RWPE2 (cell line): ENCODE data around the gene LRFN5.
"Not testable (repeated sequence)": the region's sequence is repeated elsewhere in the genome, so short reads cannot be mapped to it uniquely, and the experiment has no call there.

Experiments
- ATAC-seq: fragments of 200-7000 bp; cut with Tn5 transposase; 3 replicates; pipeline ENCODE4 v1.9.1; 2021; ENCODE audit warnings: low read depth
- DNase-seq: peaks from one replicate; pipeline ENCODE4 v3.0.0-alpha.2; 2020; ENCODE audit warnings: low spot score
- H3K27ac ChIP-seq: fragments of 450-650 bp; 2 replicates; pipeline ENCODE4 v1.5.1; 2017; ENCODE audit warnings: mild to moderate bottlenecking; ENCODE audit not compliant: poor library complexity, severe bottlenecking
- H3K27me3 ChIP-seq: fragments of 250-450 bp; sonication (Bioruptor Pico); 2 replicates; pipeline ENCODE4 v1.5.1; 2021; ENCODE audit warnings: mild to moderate bottlenecking, moderate library complexity; ENCODE audit not compliant: insufficient read depth, poor library complexity, severe bottlenecking
- H3K36me3 ChIP-seq: fragments of 250-450 bp; sonication (Bioruptor Pico); 2 replicates; pipeline ENCODE4 v1.5.1; 2020; ENCODE audit warnings: low read depth, mild to moderate bottlenecking, moderate library complexity
- H3K4me1 ChIP-seq: fragments of 250-450 bp; sonication (Bioruptor Pico); 2 replicates; pipeline ENCODE4 v1.5.1; 2021; ENCODE audit warnings: mild to moderate bottlenecking, moderate library complexity; ENCODE audit not compliant: insufficient read depth, poor library complexity, severe bottlenecking
- H3K4me3 ChIP-seq: fragments of 250-450 bp; sonication (Bioruptor Pico); 2 replicates; pipeline ENCODE4 v1.5.1; 2021; ENCODE audit warnings: mild to moderate bottlenecking, moderate library complexity; ENCODE audit not compliant: severe bottlenecking
- H3K9me3 ChIP-seq: fragments of 250-450 bp; sonication (Bioruptor Pico); 2 replicates; pipeline ENCODE4 v1.5.1; 2021; ENCODE audit warnings: mild to moderate bottlenecking, moderate library complexity; ENCODE audit not compliant: severe bottlenecking
- TF ChIP-seq, protein P1 (sequence below): fragments of 450-650 bp; IDR thresholded peaks from one replicate; pipeline ENCODE4 v1.5.1; 2017; ENCODE audit warnings: mild to moderate bottlenecking, moderate library complexity; ENCODE audit not compliant: poor library complexity, severe bottlenecking

LRFN5 gene

DNA sequence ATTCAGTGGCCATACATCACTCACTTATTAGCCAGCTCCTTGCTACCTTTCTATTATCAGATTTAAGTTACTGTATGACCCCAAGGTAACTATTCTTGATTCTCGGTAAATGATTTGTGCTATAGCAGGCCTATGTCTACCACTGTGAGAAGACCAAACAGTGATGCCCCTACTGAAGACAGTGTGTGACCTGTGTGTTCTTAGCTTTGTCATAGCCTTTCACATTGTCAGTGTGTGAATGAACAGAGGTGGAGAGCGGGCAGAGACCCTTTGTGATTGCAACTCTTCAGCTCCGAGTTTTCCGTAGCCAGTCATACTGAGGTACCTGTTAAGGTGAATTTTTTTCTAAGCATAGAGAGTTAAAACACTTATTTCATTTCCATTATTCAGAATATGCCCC is 294.0 kb downstream of the LRFN5 start:
- TF ChIP-seq, protein P1, sequence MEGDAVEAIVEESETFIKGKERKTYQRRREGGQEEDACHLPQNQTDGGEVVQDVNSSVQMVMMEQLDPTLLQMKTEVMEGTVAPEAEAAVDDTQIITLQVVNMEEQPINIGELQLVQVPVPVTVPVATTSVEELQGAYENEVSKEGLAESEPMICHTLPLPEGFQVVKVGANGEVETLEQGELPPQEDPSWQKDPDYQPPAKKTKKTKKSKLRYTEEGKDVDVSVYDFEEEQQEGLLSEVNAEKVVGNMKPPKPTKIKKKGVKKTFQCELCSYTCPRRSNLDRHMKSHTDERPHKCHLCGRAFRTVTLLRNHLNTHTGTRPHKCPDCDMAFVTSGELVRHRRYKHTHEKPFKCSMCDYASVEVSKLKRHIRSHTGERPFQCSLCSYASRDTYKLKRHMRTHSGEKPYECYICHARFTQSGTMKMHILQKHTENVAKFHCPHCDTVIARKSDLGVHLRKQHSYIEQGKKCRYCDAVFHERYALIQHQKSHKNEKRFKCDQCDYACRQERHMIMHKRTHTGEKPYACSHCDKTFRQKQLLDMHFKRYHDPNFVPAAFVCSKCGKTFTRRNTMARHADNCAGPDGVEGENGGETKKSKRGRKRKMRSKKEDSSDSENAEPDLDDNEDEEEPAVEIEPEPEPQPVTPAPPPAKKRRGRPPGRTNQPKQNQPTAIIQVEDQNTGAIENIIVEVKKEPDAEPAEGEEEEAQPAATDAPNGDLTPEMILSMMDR = no peak
- Histone ChIP-seq H3K27ac (no peak overlapping the region), H3K4me1 (no peaks in the 10 kb centered on the region), H3K9me3 (no peaks in the 10 kb centered on the region), H3K27me3 (peaks cover 6% of the 10 kb centered on the region), H3K36me3 (no peaks in the 10 kb centered on the region), H3K4me3 (no peak overlapping the region)
- ATAC-seq (no peak), DNase-seq (no peak)

DNA sequence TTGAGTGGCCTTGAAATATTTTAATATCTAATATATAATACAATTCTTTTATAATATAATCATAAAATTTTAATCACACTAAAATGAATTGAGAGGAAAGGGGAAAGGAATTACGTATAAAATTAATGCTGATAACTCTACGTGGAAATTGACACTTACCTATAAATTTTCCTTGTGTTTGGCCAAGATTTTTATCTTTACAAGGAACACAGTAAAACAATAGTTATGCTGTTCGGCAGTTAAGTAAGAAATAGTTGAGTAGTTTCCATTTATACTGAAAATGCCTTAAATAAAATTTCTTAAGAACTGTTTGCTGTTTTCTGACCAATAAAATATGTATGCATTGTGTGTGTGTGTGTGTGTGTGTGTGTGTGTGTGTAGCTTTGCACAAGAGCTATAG is 294.4 kb downstream of the LRFN5 start:
- Histone ChIP-seq H3K4me1 (no peaks in the 10 kb centered on the region), H3K27me3 (peaks cover 6% of the 10 kb centered on the region), H3K27ac (no peak overlapping the region), H3K4me3 (no peak overlapping the region), H3K36me3 (no peaks in the 10 kb centered on the region), H3K9me3 (no peaks in the 10 kb centered on the region)
- DNase-seq = no peak
- TF ChIP-seq, protein P1 = no peak
- ATAC-seq = no peak

DNA sequence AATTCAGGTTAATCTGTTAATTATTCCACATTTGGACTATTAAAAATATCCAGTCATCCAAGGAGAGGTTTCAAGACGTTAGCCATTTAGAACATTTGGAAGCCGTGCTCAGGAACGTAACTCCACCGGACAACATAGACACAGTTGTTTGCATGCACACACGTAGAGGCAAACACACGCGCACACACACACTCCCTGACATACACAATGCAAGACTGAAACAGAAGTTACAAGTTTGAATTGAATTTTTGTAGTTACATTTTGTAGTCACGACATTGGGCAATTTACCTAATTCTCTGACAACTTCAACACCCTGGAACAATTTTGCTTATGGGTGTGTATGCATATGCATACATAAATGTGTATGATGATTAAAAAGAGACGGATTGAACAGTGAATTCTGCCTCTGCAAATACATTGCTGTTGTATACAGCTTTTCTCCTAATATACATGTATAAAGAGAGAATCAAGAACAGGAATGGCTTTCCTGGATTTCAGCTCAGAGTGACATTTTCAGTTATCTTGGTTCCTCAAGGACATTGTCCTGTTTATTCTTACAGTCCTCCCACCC is 298.8 kb downstream of the LRFN5 start:
- DNase-seq (no peak), ATAC-seq (no peak)
- Histone ChIP-seq H3K27ac (no peak overlapping the region), H3K36me3 (no peaks in the 10 kb centered on the region), H3K9me3 (no peaks in the 10 kb centered on the region), H3K27me3 (peaks cover 3% of the 10 kb centered on the region), H3K4me3 (no peak overlapping the region), H3K4me1 (no peaks in the 10 kb centered on the region)
- TF ChIP-seq, protein P1 = no peak

DNA sequence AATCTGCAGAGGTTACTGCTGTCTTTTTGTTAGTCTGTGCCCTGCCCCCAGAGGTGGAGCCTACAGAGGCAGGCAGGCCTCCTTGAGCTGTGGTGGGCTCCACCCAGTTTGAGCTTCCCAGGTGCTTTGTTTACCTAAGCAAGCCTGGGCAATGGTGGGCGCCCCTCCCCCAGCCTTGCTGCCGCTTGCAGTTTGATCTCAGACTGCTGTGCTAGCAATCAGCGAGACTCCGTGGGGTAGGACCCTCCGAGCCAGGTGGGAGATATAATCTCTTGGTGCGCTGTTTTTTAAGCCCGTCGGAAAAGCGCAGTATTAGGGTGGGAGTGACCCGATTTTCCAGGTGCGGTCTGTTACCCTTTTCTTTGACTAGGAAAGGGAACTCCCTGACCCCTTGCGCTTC is 304.5 kb downstream of the LRFN5 start:
- not testable (repeated sequence) for DNase-seq, H3K27me3 ChIP-seq, H3K36me3 ChIP-seq, H3K4me3 ChIP-seq, ATAC-seq, H3K4me1 ChIP-seq, H3K9me3 ChIP-seq, H3K27ac ChIP-seq

DNA sequence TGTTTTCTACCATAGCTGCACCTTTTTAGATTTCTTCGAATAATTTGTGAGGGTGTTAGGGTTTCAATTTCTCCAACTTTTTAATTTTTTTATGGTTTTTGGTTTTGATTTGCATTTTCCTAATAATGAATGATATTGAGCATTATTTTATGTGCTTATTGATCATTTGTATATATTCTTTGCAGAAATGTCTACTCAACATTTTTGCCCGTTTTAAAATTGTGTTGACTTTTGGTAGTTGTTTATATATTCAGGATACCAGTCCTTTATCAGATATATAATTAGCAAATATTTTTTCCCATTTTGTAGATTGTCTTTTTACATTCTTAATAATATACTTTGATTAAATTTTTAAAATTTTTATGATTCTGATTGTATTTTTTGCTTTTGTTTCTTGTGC is 306.7 kb downstream of the LRFN5 start:
- DNase-seq (no peak), ATAC-seq (no peak)
- Histone ChIP-seq H3K4me1 (no peaks in the 10 kb centered on the region), H3K9me3 (peaks cover 2% of the 10 kb centered on the region), H3K36me3 (no peaks in the 10 kb centered on the region), H3K4me3 (no peak overlapping the region), H3K27ac (no peak overlapping the region), H3K27me3 (no peaks in the 10 kb centered on the region)
- TF ChIP-seq, protein P1 = no peak
